Smooth muscle cell of trachea (primary cell): ENCODE data around the gene COL8A2. TPM values are rescaled to one million over a fixed set of nuclear protein-coding genes. Genes with fewer than 3 reads are reported as not detected.

Experiments used
- total RNA-seq: library from RNA; depleted of rRNA; stranded (reverse); fragments of >200 nt; gene quantifications from 2 replicates; pipeline ENCODE4 v1.2.1, GENCODE V29; 2014

The COL8A2 gene
- 10.8 and 24.3 TPM in 2 replicates for total RNA-seq

GRCh38 chr1:36125129-36125991, at the start of gene COL8A2:
Gene COL8A2 (minus strand): TSS chr1:36125222. CDS start chr1:36100242, 24,980 bp downstream.

GRCh38 chr1:36155408-36156328, 30.6 kb upstream of the COL8A2 start, which contains the start of gene MAP7D1:
Gene MAP7D1 (plus strand): TSS chr1:36156160. CDS start chr1:36156418, 258 bp downstream.

GRCh38 chr1:36149237-36149972, 24.4 kb upstream of the COL8A2 start, which contains the start of gene TRAPPC3:
Gene TRAPPC3 (minus strand): TSS chr1:36149486. CDS start chr1:36149378, 108 bp downstream.

GRCh38 chr1:36088577-36089392, 36.2 kb downstream of the COL8A2 start, which contains the start of gene ADPRS:
Gene ADPRS (plus strand): TSS chr1:36088892. CDS start chr1:36088905, 13 bp downstream.

GRCh38 chr1:36083635-36084496, 41.2 kb downstream of the COL8A2 start, which contains the start of gene TEKT2:
Gene TEKT2 (plus strand): TSS chr1:36084094. CDS start chr1:36084922, 828 bp downstream.

Other genes with a start within 250 kb of the COL8A2 start
- gene AGO1, start 242.0 kb downstream of the COL8A2 start, total RNA-seq: 14.6 and 16.1 TPM in 2 replicates
- gene AGO3, start 194.1 kb downstream of the COL8A2 start, total RNA-seq: 17.7 and 17.9 TPM in 2 replicates
- 0.15 and 0.33 TPM in 2 replicates for gene TEKT2, start 41.1 kb downstream of the COL8A2 start, total RNA-seq
- 26.5 and 27.6 TPM in 2 replicates for gene ADPRS, start 36.3 kb downstream of the COL8A2 start, total RNA-seq
- gene TRAPPC3, start 24.3 kb upstream of the COL8A2 start, total RNA-seq: 85.0 and 113 TPM in 2 replicates
- 96.4 and 124 TPM in 2 replicates for gene MAP7D1, start 30.9 kb upstream of the COL8A2 start, total RNA-seq
- 114 and 128 TPM in 2 replicates for gene THRAP3, start 99.2 kb upstream of the COL8A2 start, total RNA-seq
- 4.7 and 8.1 TPM in 2 replicates for gene SH3D21, start 181.1 kb upstream of the COL8A2 start, total RNA-seq
- 225 and 335 TPM in 2 replicates for gene EVA1B, start 198.4 kb upstream of the COL8A2 start, total RNA-seq